Endothelial cell (in vitro differentiated cells): ENCODE results near the gene ARHGAP19. TPM values are rescaled to one million over a fixed set of nuclear protein-coding genes. Genes with fewer than 3 reads are reported as not detected.
A peak's percentile ranks its signal among the peaks of the same experiment; 100 is the strongest.

ENCODE experiments used
- DNase-seq: peaks from one replicate; pipeline ENCODE4 v3.0.0; 2021; ENCODE audit warnings: low spot score
- H3K27ac Mint-ChIP-seq: one replicate; pipeline ENCODE4 v1.8.0; 2021; ENCODE audit warnings: mixed read lengths, inconsistent platforms; ENCODE audit not compliant: unreplicated experiment
- H3K27me3 Mint-ChIP-seq: one replicate; pipeline ENCODE4 v1.8.0; 2021; ENCODE audit warnings: mild to moderate bottlenecking, moderate library complexity, mixed read lengths, inconsistent platforms; ENCODE audit not compliant: unreplicated experiment
- H3K36me3 Mint-ChIP-seq: one replicate; pipeline ENCODE4 v1.8.0; 2021; ENCODE audit warnings: mild to moderate bottlenecking, low read depth, mixed read lengths, inconsistent platforms; ENCODE audit not compliant: unreplicated experiment
- H3K4me1 Mint-ChIP-seq: one replicate; pipeline ENCODE4 v1.8.0; 2021; ENCODE audit warnings: mild to moderate bottlenecking, mixed read lengths, inconsistent platforms; ENCODE audit not compliant: unreplicated experiment
- H3K4me3 Mint-ChIP-seq: one replicate; pipeline ENCODE4 v1.8.0; 2021; ENCODE audit warnings: mild to moderate bottlenecking, mixed read lengths, inconsistent platforms; ENCODE audit not compliant: unreplicated experiment
- H3K9me3 Mint-ChIP-seq: one replicate; pipeline ENCODE4 v1.8.0; 2021; ENCODE audit warnings: mixed read lengths, inconsistent platforms; ENCODE audit not compliant: unreplicated experiment
- CTCF ChIP-seq: fragments of 200-600 bp; sonication (generic); IDR thresholded peaks from one replicate; pipeline ENCODE4 v1.5.0; 2021; ENCODE audit warnings: antibody characterized with exemption; ENCODE audit not compliant: unreplicated experiment
- long read RNA-seq: library from polyadenylated mRNA; unstranded; transcript quantifications from one replicate; pipeline ENCODE4 v2.0.0, GENCODE V29; 2020; ENCODE audit not compliant: unreplicated experiment
- total RNA-seq: library from RNA; stranded (reverse); fragmentation: NEBNext Ultra II Directional; extraction: Animal tissue kit (Norgen Biotek cat#: 25700); gene quantifications from one replicate; pipeline ENCODE4 v1.2.1, GENCODE V29; 2021; ENCODE audit not compliant: unreplicated experiment

ARHGAP19 gene
- total RNA-seq = 19.8 TPM
- long read RNA-seq, partial matches to known transcripts = 1 of 2 reads
- long read RNA-seq, other reads (novel, unspliced or antisense) = 1 of 2 reads

- Mint-ChIP-seq H3K4me3 (peak within 1 kb of the TSS; percentile 92), H3K4me1 (peaks cover 13% of the 10 kb centered on the region), H3K27ac (peak within 1 kb of the TSS; percentile 99), H3K27me3 (peaks cover 7% of the 10 kb centered on the region), H3K36me3 (peaks cover under 1% of the 10 kb centered on the region), H3K9me3 (no peaks in the 10 kb centered on the region)
- peak; percentile 86 for DNase-seq
- no peak for TF ChIP-seq CTCF
Observed at GRCh38 chr10:97292097-97292861, at the start of gene ARHGAP19. ARHGAP19 (minus strand) TSS chr10:97292637; CDS start chr10:97292627, 10 bp downstream.

GRCh38 chr10:97341416-97341815, 49.0 kb upstream of the ARHGAP19 start:
- H3K27me3 Mint-ChIP-seq = peaks cover 7% of the 10 kb centered on the region
- no peaks in the 10 kb centered on the region for H3K36me3 Mint-ChIP-seq
- no peaks in the 10 kb centered on the region for H3K9me3 Mint-ChIP-seq
- H3K27ac Mint-ChIP-seq = no peak overlapping the region
- DNase-seq = no peak
- peaks cover 13% of the 10 kb centered on the region for H3K4me1 Mint-ChIP-seq
- no peak for TF ChIP-seq CTCF
- H3K4me3 Mint-ChIP-seq = no peak overlapping the region

GRCh38 chr10:97338041-97338440, 45.6 kb upstream of the ARHGAP19 start:
- Mint-ChIP-seq H3K27me3 (peaks cover 5% of the 10 kb centered on the region), H3K4me3 (no peak overlapping the region), H3K4me1 (peaks cover 22% of the 10 kb centered on the region), H3K27ac (no peak overlapping the region), H3K36me3 (peaks cover 5% of the 10 kb centered on the region), H3K9me3 (no peaks in the 10 kb centered on the region)
- no peak for TF ChIP-seq CTCF
- no peak for DNase-seq

GRCh38 chr10:97336942-97337831, 44.8 kb upstream of the ARHGAP19 start:
- no peak for DNase-seq
- Mint-ChIP-seq H3K4me1 (peaks cover 28% of the 10 kb centered on the region), H3K9me3 (no peaks in the 10 kb centered on the region), H3K4me3 (peak overlapping the region; percentile 69), H3K36me3 (peaks cover 10% of the 10 kb centered on the region), H3K27ac (no peak overlapping the region), H3K27me3 (peaks cover 8% of the 10 kb centered on the region)
- TF ChIP-seq CTCF = no peak
